Ramos (cell line): Measurements from ENCODE around the gene PTPRG.

Source experiments
- in situ Hi-C: fragments of 300-500 bp; cut with MboI; formaldehyde crosslinking; loops from one replicate; pipeline ENCODE4 v1.14.3; 2022; ENCODE audit warnings: low sequenced_read_pairs; ENCODE audit not compliant: unreplicated experiment

The PTPRG gene

GRCh38 chr3:62171789-62172188 is 610.4 kb downstream of the PTPRG start:
- in situ Hi-C loops = no loop called here

GRCh38 chr3:62172199-62172598 is 610.8 kb downstream of the PTPRG start:
- in situ Hi-C loops = no loop called here

- in situ Hi-C loops = no loop called here
Observed at GRCh38 chr3:62173939-62174515, 612.7 kb downstream of the PTPRG start.

- in situ Hi-C loops = no loop called here
Observed at GRCh38 chr3:62175161-62175560, 613.8 kb downstream of the PTPRG start.

GRCh38 chr3:62178032-62178431 is 616.7 kb downstream of the PTPRG start:
- in situ Hi-C loops = no loop called here

- in situ Hi-C loops = no loop called here
Observed at GRCh38 chr3:62178739-62179600, 617.6 kb downstream of the PTPRG start.

- in situ Hi-C loops = no loop called here
Observed at GRCh38 chr3:62180514-62180913, 619.1 kb downstream of the PTPRG start.

- in situ Hi-C loops = no loop called here
Observed at GRCh38 chr3:62183087-62183486, 621.7 kb downstream of the PTPRG start.

- in situ Hi-C loops = no loop called here
Observed at GRCh38 chr3:62183969-62184368, 622.6 kb downstream of the PTPRG start.

- in situ Hi-C loops = no loop called here
Observed at GRCh38 chr3:62184559-62184958, 623.2 kb downstream of the PTPRG start.

- in situ Hi-C loops = no loop called here
Observed at GRCh38 chr3:62187022-62187431, 625.7 kb downstream of the PTPRG start.

- in situ Hi-C loops = no loop called here
Observed at GRCh38 chr3:62188681-62189375, 627.5 kb downstream of the PTPRG start.

- in situ Hi-C loops = no loop called here
Observed at GRCh38 chr3:62189376-62189698, 628.0 kb downstream of the PTPRG start.

- in situ Hi-C loops = no loop called here
Observed at GRCh38 chr3:62192891-62193290, 631.5 kb downstream of the PTPRG start.

- in situ Hi-C loops = no loop called here
Observed at GRCh38 chr3:62193586-62194345, 632.4 kb downstream of the PTPRG start.

GRCh38 chr3:62197350-62198012 is 636.1 kb downstream of the PTPRG start:
- in situ Hi-C loops = no loop called here

GRCh38 chr3:62199126-62199525 is 637.8 kb downstream of the PTPRG start:
- in situ Hi-C loops = no loop called here

- in situ Hi-C loops = loop anchor here (25.0 kb wide), 1 partner anchor 1036 kb away; no protein-coding TSS in a partner anchor
Observed at GRCh38 chr3:62201438-62202035, 640.2 kb downstream of the PTPRG start.

GRCh38 chr3:62203152-62203551 is 641.8 kb downstream of the PTPRG start:
- in situ Hi-C loops = loop anchor here (25.0 kb wide), 1 partner anchor 1034 kb away; no protein-coding TSS in a partner anchor
